Mesendoderm (in vitro differentiated cells): ENCODE data around the gene GCHFR.
A peak's percentile ranks its signal among the peaks of the same experiment; 100 is the strongest.

Experiments
- DNase-seq: peaks from one replicate; pipeline ENCODE4 v3.0.0; 2013
- H2AK5ac ChIP-seq: 2 replicates; pipeline ENCODE4 v1.6.1; 2013; ENCODE audit warnings: low read length, inconsistent platforms
- H2BK120ac ChIP-seq: 2 replicates; pipeline ENCODE4 v1.6.1; 2013; ENCODE audit warnings: low read depth, mild to moderate bottlenecking, low read length, moderate library complexity, mixed read lengths
- H2BK15ac ChIP-seq: replicated peaks from 2 replicates; pipeline ENCODE4 v1.6.1; 2013; ENCODE audit warnings: low read depth, mild to moderate bottlenecking, moderate library complexity
- H2BK5ac ChIP-seq: 2 replicates; pipeline ENCODE4 v1.6.1; 2013; ENCODE audit warnings: low read length, inconsistent platforms
- H3K18ac ChIP-seq: 2 replicates; pipeline ENCODE4 v1.6.1; 2013; ENCODE audit warnings: mild to moderate bottlenecking, low read length, mixed read lengths
- H3K23ac ChIP-seq: one replicate; pipeline ENCODE4 v1.6.1; 2013; ENCODE audit warnings: low read length
- H3K27ac ChIP-seq: 2 replicates; pipeline ENCODE4 v1.5.1; 2013; ENCODE audit warnings: low read depth, mild to moderate bottlenecking, inconsistent platforms, low read length, moderate library complexity
- H3K27me3 ChIP-seq: 2 replicates; pipeline ENCODE4 v1.6.1; 2013; ENCODE audit warnings: low read length, control low read depth, mild to moderate bottlenecking, inconsistent platforms; ENCODE audit not compliant: insufficient read depth, poor library complexity
- H3K36me3 ChIP-seq: 2 replicates; pipeline ENCODE4 v1.6.1; 2013; ENCODE audit warnings: low read length, inconsistent platforms; ENCODE audit not compliant: control insufficient read depth, insufficient read depth
- H3K4ac ChIP-seq: one replicate; pipeline ENCODE4 v1.6.1; 2013; ENCODE audit warnings: low read depth, mild to moderate bottlenecking, low read length, moderate library complexity
- H3K4me1 ChIP-seq: 2 replicates; pipeline ENCODE4 v1.6.1; 2013; ENCODE audit warnings: low read depth, low read length, inconsistent platforms; ENCODE audit not compliant: control insufficient read depth
- H3K4me2 ChIP-seq: 2 replicates; pipeline ENCODE4 v1.6.1; 2013; ENCODE audit warnings: low read length
- H3K4me3 ChIP-seq: 2 replicates; pipeline ENCODE4 v1.5.1; 2013; ENCODE audit warnings: mild to moderate bottlenecking, low read length
- H3K56ac ChIP-seq: one replicate; pipeline ENCODE4 v1.6.1; 2013; ENCODE audit warnings: low read length
- H3K79me1 ChIP-seq: 2 replicates; pipeline ENCODE4 v1.6.1; 2013; ENCODE audit warnings: low read length, inconsistent platforms
- H3K79me2 ChIP-seq: 2 replicates; pipeline ENCODE4 v1.6.1; 2013; ENCODE audit warnings: mild to moderate bottlenecking, low read length; ENCODE audit not compliant: control insufficient read depth, insufficient read depth
- H3K9ac ChIP-seq: 2 replicates; pipeline ENCODE4 v1.6.1; 2013; ENCODE audit warnings: low read length, inconsistent platforms
- H4K5ac ChIP-seq: one replicate; pipeline ENCODE4 v1.6.1; 2013; ENCODE audit warnings: low read length
- H4K8ac ChIP-seq: one replicate; pipeline ENCODE4 v1.6.1; 2013; ENCODE audit warnings: low read depth, mild to moderate bottlenecking, control low read depth, low read length, moderate library complexity
- WGBS: extraction: QIAGEN DNeasy Blood & Tissue Kit; methylation state at CpG from one replicate; pipeline ENCODE4 v1.1.7; 2013; ENCODE audit warnings: low lambda C conversion rate, missing lambda C conversion rate; ENCODE audit not compliant: insufficient coverage; ENCODE audit errors: extremely low coverage; 5-methylcytosine and 5-hydroxymethylcytosine counted together

Gene GCHFR

GRCh38 chr15:40773902-40774301, 10.0 kb downstream of the GCHFR start:
- Histone ChIP-seq H3K27me3 (no peaks in the 10 kb centered on the region), H3K4me2 (no peak overlapping the region), H3K18ac (no peak overlapping the region), H2BK15ac (no peak overlapping the region), H3K79me2 (no peaks in the 10 kb centered on the region), H4K5ac (no peak overlapping the region), H3K36me3 (peaks cover 5% of the 10 kb centered on the region), H3K23ac (no peak overlapping the region), H3K56ac (no peak overlapping the region), H3K9ac (no peak overlapping the region), H2BK120ac (no peak overlapping the region), H4K8ac (no peak overlapping the region), H2AK5ac (no peak overlapping the region), H2BK5ac (no peak overlapping the region), H3K4ac (no peak overlapping the region), H3K79me1 (no peaks in the 10 kb centered on the region), H3K4me3 (no peak overlapping the region), H3K27ac (no peak overlapping the region), H3K4me1 (no peaks in the 10 kb centered on the region)
- WGBS = no CpG with 5 or more reads among the region's 6 CpGs
- DNase-seq = no peak

- no peak overlapping the region for H3K4me3 ChIP-seq
- H3K27me3 ChIP-seq = no peaks in the 10 kb centered on the region
- peaks cover 5% of the 10 kb centered on the region for H3K36me3 ChIP-seq
- H3K9ac ChIP-seq = no peak overlapping the region
- H2AK5ac ChIP-seq = no peak overlapping the region
- no peak overlapping the region for H2BK120ac ChIP-seq
- H3K79me2 ChIP-seq = no peaks in the 10 kb centered on the region
- H3K23ac ChIP-seq = no peak overlapping the region
- no peak overlapping the region for H3K4me2 ChIP-seq
- no peak overlapping the region for H2BK15ac ChIP-seq
- no peaks in the 10 kb centered on the region for H3K79me1 ChIP-seq
- no peak for DNase-seq
- no CpG with 5 or more reads among the region's 10 CpGs for WGBS
- no peak overlapping the region for H3K4ac ChIP-seq
- no peak overlapping the region for H4K5ac ChIP-seq
- no peak overlapping the region for H2BK5ac ChIP-seq
- no peak overlapping the region for H3K18ac ChIP-seq
- H3K56ac ChIP-seq = no peak overlapping the region
- H4K8ac ChIP-seq = no peak overlapping the region
- no peaks in the 10 kb centered on the region for H3K4me1 ChIP-seq
- no peak overlapping the region for H3K27ac ChIP-seq
Observed at GRCh38 chr15:40775007-40775406, 11.1 kb downstream of the GCHFR start.

GRCh38 chr15:40775740-40776536, 12.1 kb downstream of the GCHFR start:
- peaks cover 5% of the 10 kb centered on the region for H3K36me3 ChIP-seq
- no peak overlapping the region for H3K56ac ChIP-seq

GRCh38 chr15:40776537-40777141, 12.8 kb downstream of the GCHFR start:
- WGBS = no CpG with 5 or more reads among the region's 11 CpGs
- H3K79me1 ChIP-seq = no peaks in the 10 kb centered on the region
- no peak overlapping the region for H3K56ac ChIP-seq
- H3K23ac ChIP-seq = no peak overlapping the region
- no peak for DNase-seq
- H2BK5ac ChIP-seq = no peak overlapping the region
- H3K27me3 ChIP-seq = no peaks in the 10 kb centered on the region
- no peak overlapping the region for H4K8ac ChIP-seq
- H2BK15ac ChIP-seq = no peak overlapping the region
- H3K27ac ChIP-seq = no peak overlapping the region
- peaks cover 5% of the 10 kb centered on the region for H3K36me3 ChIP-seq
- no peaks in the 10 kb centered on the region for H3K79me2 ChIP-seq
- H3K4me2 ChIP-seq = no peak overlapping the region
- H3K9ac ChIP-seq = no peak overlapping the region
- no peak overlapping the region for H3K4ac ChIP-seq
- H4K5ac ChIP-seq = no peak overlapping the region
- no peaks in the 10 kb centered on the region for H3K4me1 ChIP-seq
- no peak overlapping the region for H3K18ac ChIP-seq
- no peak overlapping the region for H2BK120ac ChIP-seq
- no peak overlapping the region for H3K4me3 ChIP-seq
- H2AK5ac ChIP-seq = no peak overlapping the region

More at GRCh38 chr15:40775740-40776536, 12.1 kb downstream of the GCHFR start:
- Histone ChIP-seq H3K4ac (no peak overlapping the region), H2BK120ac (no peak overlapping the region), H3K4me3 (no peak overlapping the region), H3K79me1 (no peaks in the 10 kb centered on the region), H3K27ac (no peak overlapping the region), H3K79me2 (no peaks in the 10 kb centered on the region), H3K9ac (no peak overlapping the region), H3K18ac (no peak overlapping the region), H2BK5ac (no peak overlapping the region), H3K4me2 (no peak overlapping the region), H2BK15ac (no peak overlapping the region), H3K23ac (no peak overlapping the region), H2AK5ac (no peak overlapping the region), H4K8ac (no peak overlapping the region), H3K27me3 (no peaks in the 10 kb centered on the region), H3K4me1 (no peaks in the 10 kb centered on the region), H4K5ac (no peak overlapping the region)
- no CpG with 5 or more reads among the region's 14 CpGs for WGBS
- DNase-seq = no peak

GRCh38 chr15:40782609-40783227, 18.9 kb downstream of the GCHFR start:
- no peak overlapping the region for H3K4ac ChIP-seq
- no peak overlapping the region for H3K23ac ChIP-seq
- no peak overlapping the region for H3K4me2 ChIP-seq
- H3K9ac ChIP-seq = no peak overlapping the region
- no peak overlapping the region for H2BK120ac ChIP-seq
- no peak overlapping the region for H3K18ac ChIP-seq
- no CpG with 5 or more reads among the region's 8 CpGs for WGBS
- peak; percentile 73 for DNase-seq
- no peak overlapping the region for H2AK5ac ChIP-seq
- H3K79me2 ChIP-seq = no peaks in the 10 kb centered on the region
- no peaks in the 10 kb centered on the region for H3K36me3 ChIP-seq
- H3K4me1 ChIP-seq = peaks cover 14% of the 10 kb centered on the region
- no peak overlapping the region for H4K5ac ChIP-seq
- H3K4me3 ChIP-seq = no peak overlapping the region
- H3K56ac ChIP-seq = no peak overlapping the region
- H3K27ac ChIP-seq = no peak overlapping the region
- H4K8ac ChIP-seq = no peak overlapping the region
- H3K27me3 ChIP-seq = no peaks in the 10 kb centered on the region
- no peak overlapping the region for H2BK15ac ChIP-seq
- H3K79me1 ChIP-seq = peaks cover 5% of the 10 kb centered on the region
- no peak overlapping the region for H2BK5ac ChIP-seq
